ENCODE data around the gene VCX3B.
A peak's percentile ranks its signal among the peaks of the same experiment; 100 is the strongest.
"Not testable (repeated sequence)": the region's sequence is repeated elsewhere in the genome, so short reads cannot be mapped to it uniquely, and the experiment has no call there.

The VCX3B gene

GRCh38 chrX:8464530-8464929 lies at the start of gene VCX3B:
VCX3B (plus strand) TSS chrX:8464830; CDS start chrX:8465451, 621 bp downstream.
- DNase-seq = not testable (repeated sequence)

GRCh38 chrX:8418301-8418700 lies 46.3 kb upstream of the VCX3B start:
- no peak for DNase-seq

DNA sequence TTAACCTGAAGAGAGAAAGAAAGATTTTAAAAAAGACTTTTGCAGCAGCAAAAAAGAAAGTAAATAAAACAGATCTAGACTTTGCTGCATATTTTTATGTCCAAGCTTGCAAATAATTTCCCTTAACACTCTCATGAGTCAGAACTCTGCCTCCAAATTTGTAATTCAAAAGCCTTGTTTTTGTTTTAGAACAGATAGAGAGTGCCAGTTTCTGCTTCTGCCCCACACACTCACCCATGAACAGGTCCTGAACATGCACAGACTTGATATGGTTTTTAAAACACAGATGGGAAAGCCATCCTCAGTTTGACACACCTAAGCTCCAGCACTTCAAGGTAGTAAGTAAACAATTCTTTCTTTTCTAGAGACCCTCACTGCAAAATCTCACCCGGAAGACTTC lies 39.7 kb upstream of the VCX3B start:
- peak; percentile 34 for DNase-seq

DNA sequence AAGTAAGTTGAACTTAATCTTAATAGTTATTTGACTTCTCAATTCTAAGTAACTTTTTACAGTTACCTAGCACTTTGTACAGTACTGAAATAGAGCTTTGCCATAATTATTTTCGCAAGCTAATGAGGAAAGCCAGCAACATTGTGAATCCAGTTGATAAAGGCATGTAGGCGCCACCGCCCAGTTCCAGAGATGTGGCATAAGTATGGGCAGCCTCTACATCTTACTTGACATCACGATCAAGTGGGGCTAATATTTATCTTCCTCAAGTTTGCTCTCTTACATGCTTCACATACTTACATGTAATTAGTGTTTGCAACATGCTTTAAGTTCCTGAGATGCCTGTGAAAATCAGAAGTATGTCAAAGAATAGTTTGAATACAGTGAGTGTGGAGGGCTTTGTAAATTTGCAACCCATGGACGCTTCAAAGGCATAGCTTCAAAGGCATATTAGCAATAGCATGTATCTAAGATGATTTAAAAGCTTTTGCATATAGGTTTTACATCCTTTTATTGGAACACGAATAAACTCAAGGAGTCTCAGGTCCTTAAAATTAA lies 34.9 kb upstream of the VCX3B start:
- no peak for DNase-seq

- DNase-seq = no peak
Measured at GRCh38 chrX:8430444-8430843, 34.2 kb upstream of the VCX3B start.

- DNase-seq = no peak
Measured at GRCh38 chrX:8432396-8432795, 32.2 kb upstream of the VCX3B start.

- DNase-seq = no peak
Measured at GRCh38 chrX:8433109-8434062, 31.2 kb upstream of the VCX3B start.

DNA sequence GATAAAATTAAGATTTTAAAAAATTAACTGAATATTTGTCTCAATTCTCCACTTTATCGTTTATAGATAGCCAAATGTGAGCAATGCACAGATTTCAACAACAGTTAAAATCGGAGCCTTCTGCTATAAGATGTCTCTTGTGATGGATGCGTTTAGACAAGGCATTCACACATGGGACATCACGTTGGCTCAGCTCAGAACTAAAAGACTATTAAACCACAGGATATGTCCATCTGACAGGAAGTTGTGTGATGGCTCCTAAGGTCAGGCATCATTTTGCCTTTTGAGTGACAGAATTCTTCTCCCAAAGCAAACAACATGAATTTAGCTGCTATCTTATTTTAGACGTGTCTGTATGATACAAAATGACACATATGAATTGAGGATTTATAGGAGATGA lies 17.3 kb upstream of the VCX3B start:
- no peak for DNase-seq

GRCh38 chrX:8452343-8452742 lies 12.3 kb upstream of the VCX3B start:
- DNase-seq = not testable (repeated sequence)

DNA sequence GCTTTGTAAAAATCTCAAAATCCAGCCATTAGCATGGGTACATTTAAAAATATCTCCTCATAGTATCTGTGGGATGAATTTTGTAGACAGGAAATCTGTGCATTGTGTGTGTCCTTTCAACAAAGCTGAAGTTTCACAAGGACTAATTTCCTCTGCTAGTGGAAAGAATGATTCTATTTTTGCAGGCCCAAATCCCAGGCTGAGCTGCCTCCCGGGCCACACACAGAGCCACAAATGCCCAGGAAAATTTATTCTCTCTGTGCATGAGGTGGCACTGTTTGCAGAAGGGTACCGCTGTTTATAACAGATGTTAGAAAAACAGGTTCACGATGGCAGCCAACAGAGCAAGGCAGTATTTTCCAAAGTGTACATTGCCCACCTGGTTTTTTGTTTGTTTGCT lies 11.0 kb upstream of the VCX3B start:
- no peak for DNase-seq

- no peak for DNase-seq
Measured at GRCh38 chrX:8455557-8455956, 9.1 kb upstream of the VCX3B start.

DNA sequence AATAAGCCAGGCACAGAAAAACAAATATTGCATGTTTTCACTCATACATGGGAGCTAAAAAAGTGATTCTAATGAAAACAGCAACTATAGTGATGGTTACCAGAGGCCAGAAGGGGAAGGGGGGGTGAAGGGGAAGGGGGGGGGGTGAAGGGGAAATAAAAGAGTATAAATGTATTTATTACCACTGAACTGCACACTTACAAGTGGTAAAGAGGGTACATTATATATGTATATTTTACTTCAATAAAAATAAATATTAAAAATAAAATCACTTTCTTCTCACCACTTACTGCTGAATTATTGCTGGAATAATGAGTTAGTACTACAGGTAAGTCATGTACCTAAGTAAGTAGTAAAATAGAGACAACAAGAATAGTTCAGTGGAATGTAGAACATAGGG lies 2.1 kb upstream of the VCX3B start:
- no peak for DNase-seq

DNA sequence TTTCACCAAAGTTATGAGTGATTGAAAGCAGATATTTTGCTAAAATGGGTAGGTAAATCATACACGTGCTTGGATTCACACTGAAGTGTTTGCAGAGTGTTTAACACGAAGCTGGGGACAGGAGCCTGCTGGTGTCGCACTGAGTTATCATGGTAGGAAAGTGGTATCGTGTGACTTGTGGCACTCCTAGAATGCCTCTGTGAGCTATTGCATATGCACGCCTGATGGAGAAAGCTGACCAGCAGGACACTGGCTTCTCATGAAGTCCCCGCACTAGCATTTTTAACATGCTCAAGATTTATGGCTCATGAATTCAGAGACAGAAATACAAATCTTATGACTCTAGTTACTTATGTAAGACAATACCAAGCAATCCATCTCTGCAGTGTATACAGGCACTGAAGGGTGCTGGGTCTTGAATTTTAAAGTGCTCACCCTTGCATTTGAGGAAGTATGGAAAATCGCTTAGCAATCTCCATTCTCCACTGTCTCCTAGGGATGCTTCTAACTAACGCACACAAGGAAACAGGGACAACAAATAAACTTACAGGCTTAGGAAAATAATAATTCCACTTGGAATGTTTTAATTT lies 19.8 kb downstream of the VCX3B start:
- DNase-seq = peak; percentile 37

GRCh38 chrX:8495036-8495435 lies 30.4 kb downstream of the VCX3B start:
- not testable (repeated sequence) for DNase-seq

GRCh38 chrX:8500203-8500602 lies 35.6 kb downstream of the VCX3B start:
- no peak for DNase-seq

DNA sequence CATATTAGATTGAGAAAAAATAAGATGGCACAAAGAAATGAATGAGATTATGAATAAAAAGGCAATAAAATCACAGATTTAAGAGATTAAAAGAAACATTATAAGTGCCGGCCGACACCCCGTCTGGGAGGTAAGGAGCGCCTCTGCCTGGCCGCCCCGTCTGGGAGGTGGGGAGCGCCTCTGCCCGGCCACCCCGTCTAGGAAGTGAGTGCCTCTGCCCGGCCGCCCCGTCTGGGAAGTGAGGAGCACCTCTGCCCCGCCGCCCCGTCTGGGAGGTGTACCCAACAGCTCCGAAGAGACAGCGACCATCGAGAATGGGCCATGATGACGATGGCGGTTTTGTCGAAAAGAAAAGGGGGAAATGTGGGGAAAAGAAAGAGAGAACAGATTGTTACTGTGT lies 37.5 kb downstream of the VCX3B start:
- not testable (repeated sequence) for DNase-seq

- no peak for DNase-seq
Measured at GRCh38 chrX:8504451-8504850, 39.8 kb downstream of the VCX3B start.

All from NCI-H2171 treated with DMSO at 0.1 percent for 48 hours (cell line).